ENCODE results near the gene UNC93B1.
A peak's percentile ranks its signal among the peaks of the same experiment; 100 is the strongest.

UNC93B1 gene

DNA sequence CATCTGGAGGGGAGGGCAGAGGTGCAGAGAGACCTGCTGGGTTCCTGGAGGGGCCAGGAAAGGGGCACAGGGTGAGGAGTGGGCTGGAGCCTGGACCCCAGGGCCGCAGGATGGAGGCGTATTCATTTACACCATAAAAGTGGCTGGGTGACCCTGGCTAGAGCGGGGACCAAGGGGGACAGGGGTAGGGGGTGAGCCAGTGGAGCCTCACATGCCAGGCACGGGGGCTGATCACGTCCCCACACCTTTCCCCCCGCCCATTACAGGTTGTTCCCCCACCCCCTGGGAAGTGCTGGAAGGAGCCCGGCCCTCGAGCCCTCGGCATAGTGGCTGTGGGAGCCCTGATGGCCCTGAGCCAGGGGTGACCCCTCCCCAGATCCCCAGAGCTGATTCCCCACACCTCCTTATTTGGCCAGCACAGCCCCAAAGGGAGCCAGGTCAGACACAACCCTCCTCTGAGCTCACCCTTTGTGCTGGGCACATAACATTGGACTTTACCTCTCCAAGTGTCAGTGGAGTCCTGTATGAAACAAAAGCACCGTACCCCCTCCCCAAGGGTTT lies 35.7 kb upstream of the UNC93B1 start:
- no peak for DNase-seq

DNA sequence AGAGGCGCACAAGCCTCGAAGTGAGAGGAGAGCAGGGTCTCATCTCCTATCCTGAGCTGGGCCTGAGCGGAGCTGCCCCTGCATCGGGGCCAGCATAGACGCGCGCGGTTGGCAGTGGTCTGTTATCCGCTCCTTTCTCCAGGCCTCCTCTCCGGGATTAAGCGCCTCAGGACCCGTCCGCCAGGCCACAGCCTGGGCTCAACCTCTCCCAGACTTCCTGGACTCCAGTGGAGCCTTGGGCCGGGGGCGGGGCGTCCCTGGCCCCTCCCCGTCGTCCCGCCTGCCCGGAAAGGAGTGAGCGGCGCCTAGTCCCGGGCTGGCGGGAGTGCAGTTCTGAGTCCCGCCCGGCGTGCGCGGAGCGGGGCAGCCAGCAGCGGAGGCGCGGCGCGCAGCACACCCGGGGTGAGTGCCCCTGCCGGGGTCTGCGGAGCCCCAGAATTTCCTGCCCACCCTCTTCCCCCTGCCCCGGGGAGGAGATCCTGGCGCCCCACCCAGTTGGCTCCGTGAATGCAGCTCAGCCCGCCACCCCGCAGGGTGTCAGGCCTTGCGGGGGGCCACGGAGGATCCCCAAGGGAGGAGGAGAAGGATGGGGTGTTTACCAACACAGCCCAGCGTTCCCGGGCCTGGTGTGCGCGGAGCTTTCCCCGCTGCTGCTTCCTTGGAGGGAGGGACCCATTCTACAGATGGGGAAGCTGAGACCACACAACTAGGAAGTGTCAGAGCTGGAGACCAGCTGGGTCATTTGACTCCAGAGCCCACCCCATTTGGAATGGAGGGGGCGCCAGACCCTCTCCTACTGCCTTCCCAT lies 35.0 kb upstream of the UNC93B1 start, which contains the start of gene TCIRG1:
Gene TCIRG1, plus strand, starts transcription at position 308 of the 808 bp plus-strand sequence. CDS start 2,247 bp downstream, outside the sequence.
- DNase-seq: no peak

GRCh38 chr11:68038226-68038717 lies 34.4 kb upstream of the UNC93B1 start:
- DNase-seq: no peak

DNA sequence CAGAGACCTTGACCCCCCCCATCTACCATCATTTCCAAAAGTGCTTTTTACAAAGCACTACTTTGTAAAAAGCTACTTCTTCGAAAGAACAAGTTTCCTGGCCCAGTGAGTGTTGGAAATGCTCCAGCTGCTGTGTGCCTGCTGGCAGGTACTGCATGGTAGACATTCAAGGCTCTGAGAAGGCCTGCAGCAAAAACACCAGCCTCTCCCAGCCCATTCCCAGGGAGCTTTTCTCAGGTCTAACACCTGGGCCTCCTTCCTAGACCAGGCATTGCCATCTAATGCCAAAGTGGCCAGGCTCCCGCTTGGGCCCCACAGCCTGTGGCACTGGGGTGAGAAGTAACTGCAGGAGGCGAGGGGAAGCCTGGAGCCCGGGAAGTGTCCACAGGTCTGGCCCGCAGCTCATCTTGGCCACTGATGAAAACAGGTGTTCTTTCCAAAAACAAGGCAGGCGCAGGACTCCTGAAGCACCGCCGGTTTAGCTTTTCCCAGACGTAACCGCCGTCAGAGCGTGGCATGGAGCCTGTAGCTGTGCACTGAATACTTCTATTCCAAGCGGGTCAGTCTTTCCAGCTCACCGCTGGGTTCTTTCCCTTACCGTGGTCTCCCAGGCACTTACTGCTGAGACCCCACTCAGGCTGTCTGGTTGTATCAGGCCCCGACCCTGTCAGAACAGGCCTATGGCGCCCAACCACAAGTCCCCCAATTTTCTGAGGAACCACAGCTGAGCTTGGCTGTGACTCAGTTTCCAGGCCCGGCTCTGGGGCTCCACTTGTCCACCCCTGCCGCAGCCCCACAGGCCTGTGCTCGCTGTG lies 33.7 kb upstream of the UNC93B1 start:
- DNase-seq: no peak

- DNase-seq: no peak
Measured at GRCh38 chr11:68036717-68037239, 32.9 kb upstream of the UNC93B1 start.

DNA sequence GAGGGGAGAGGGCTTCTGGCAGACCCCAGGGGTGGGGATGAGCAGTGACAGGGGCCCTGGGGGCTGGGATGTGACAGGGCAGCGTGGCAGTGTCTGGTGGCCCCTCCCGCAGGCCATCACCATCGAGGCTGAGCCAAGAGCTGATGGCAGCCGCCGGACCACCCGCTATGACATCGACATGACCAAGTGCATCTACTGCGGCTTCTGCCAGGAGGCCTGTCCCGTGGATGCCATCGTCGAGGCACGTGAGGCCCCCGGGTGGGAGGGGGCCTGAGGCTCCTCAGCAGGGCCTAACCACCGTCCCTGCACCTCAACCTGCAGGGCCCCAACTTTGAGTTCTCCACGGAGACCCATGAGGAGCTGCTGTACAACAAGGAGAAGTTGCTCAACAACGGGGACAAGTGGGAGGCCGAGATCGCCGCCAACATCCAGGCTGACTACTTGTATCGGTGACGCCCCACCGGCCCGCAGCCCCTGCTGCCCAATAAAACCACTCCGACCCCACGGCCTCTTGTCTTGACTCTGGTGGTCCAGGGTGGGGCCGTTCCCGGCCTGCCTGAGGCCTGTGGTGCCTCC lies 32.3 kb upstream of the UNC93B1 start:
- DNase-seq: no peak

DNA sequence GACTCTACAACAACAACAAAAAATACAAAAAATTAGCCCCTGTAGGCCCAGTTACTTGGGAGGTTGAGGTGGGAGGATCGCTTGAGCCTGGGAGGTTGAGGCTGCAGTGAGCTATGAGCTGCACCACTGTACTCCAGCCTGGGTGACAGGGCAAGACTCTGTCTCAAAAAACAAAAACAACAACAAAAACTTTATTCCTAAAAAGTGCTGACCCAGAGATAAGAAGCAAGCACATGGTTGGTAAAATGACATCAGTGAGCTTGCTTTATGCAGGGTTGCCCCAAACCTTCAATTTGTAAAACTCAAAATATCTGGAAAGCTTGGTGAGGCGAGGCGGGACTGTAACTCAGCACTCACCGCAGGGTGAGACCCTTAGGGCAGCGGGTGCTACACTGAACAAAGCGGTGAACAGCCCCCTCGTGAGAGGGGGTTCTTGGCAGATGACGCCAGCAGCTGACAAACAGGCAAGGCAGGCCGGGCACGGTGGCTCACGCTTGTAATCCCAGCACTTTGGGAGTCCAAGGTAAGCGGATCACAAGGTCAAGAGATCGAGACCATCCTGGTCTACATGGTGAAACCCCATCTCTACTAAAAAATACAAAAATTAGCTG lies 31.5 kb upstream of the UNC93B1 start:
- no peak for DNase-seq

DNA sequence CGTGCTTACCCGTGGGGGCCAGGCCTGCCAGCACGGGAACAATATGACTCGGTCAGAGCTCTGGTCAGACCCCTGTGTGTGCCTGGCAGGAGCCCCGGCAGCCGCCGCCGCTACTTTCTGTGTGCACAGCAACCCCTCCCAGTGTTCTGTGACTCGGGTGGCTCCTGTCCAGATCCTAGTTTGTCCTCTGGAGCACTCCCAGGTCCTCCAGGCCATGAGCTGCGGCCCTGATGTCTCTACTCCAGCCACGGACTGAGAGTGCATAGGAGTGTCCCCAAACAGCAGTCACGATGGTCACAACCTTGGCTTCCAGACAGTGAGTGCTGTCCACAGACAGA lies 29.8 kb upstream of the UNC93B1 start:
- DNase-seq: no peak

GRCh38 chr11:68032997-68033707 lies 29.3 kb upstream of the UNC93B1 start:
- no peak for DNase-seq

- DNase-seq: no peak
Measured at GRCh38 chr11:68032003-68032402, 28.1 kb upstream of the UNC93B1 start.

GRCh38 chr11:68031144-68031464 lies 27.2 kb upstream of the UNC93B1 start:
- DNase-seq: no peak

- DNase-seq: peak; percentile 99
Measured at GRCh38 chr11:68030318-68031143, 26.6 kb upstream of the UNC93B1 start, which contains the start of gene NDUFS8. Gene NDUFS8 (plus strand): TSS chr11:68030681. CDS start chr11:68032152, 1,471 bp downstream.

- no peak for DNase-seq
Measured at GRCh38 chr11:68028802-68029545, 25.1 kb upstream of the UNC93B1 start.

GRCh38 chr11:68027667-68028066 lies 23.8 kb upstream of the UNC93B1 start:
- DNase-seq: no peak

GRCh38 chr11:68026391-68027105 lies 22.7 kb upstream of the UNC93B1 start:
- no peak for DNase-seq

- DNase-seq: no peak
Measured at GRCh38 chr11:68025047-68025446, 21.1 kb upstream of the UNC93B1 start.

DNA sequence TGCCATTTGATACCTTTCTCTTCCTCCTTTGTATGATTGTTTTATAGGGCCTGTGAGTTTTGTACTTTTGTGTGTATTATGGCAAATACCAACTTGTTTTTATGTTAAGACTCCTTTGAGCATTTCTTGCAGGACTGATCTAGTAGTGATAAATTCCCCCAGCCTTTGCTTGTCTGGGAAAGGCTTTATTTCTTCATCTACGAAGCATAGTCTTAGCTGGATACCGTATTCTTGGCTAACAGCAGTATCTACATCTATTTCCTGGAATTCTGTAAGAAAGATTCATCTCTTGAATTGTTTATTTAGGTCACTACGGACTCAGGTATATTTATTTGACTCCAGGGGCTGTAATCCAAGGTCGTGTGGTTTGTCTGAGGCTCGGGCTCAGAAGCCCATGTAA lies 20.6 kb upstream of the UNC93B1 start:
- no peak for DNase-seq

- no peak for DNase-seq
Measured at GRCh38 chr11:68022531-68022930, 18.6 kb upstream of the UNC93B1 start.

GRCh38 chr11:68021167-68021787 lies 17.4 kb upstream of the UNC93B1 start:
- DNase-seq: no peak

Measured in DMS79 (cell line).